NCI-H748 (cell line): Measurements from ENCODE around the gene KCTD5.
"Not testable (repeated sequence)": the region's sequence is repeated elsewhere in the genome, so short reads cannot be mapped to it uniquely, and the experiment has no call there.

ENCODE experiments used
- DNase-seq: peaks from one replicate; lab custom pipeline; 2025; ENCODE audit not compliant: unreplicated experiment; lab: John Stamatoyannopoulos, UW

The KCTD5 gene

GRCh38 chr16:2671741-2672140 is 10.6 kb upstream of the KCTD5 start:
- DNase-seq, result no peak

- peak; percentile 91 for DNase-seq
Measured at GRCh38 chr16:2673066-2673999, 9.0 kb upstream of the KCTD5 start.

- no peak for DNase-seq
Measured at GRCh38 chr16:2675021-2675420, 7.3 kb upstream of the KCTD5 start.

- no peak for DNase-seq
Measured at GRCh38 chr16:2675714-2676113, 6.6 kb upstream of the KCTD5 start.

GRCh38 chr16:2676937-2677336 is 5.4 kb upstream of the KCTD5 start:
- not testable (repeated sequence) for DNase-seq

- not testable (repeated sequence) for DNase-seq
Measured at GRCh38 chr16:2678206-2678965, 3.9 kb upstream of the KCTD5 start.

- not testable (repeated sequence) for DNase-seq
Measured at GRCh38 chr16:2679902-2680301, 2.4 kb upstream of the KCTD5 start.

- DNase-seq, result not testable (repeated sequence)
Measured at GRCh38 chr16:2680360-2680759, 2.0 kb upstream of the KCTD5 start.

GRCh38 chr16:2683041-2683440 is 718 bp downstream of the KCTD5 start:
- DNase-seq, result not testable (repeated sequence)

GRCh38 chr16:2686075-2686474 is 3.8 kb downstream of the KCTD5 start:
- DNase-seq, result not testable (repeated sequence)

- no peak for DNase-seq
Measured at GRCh38 chr16:2686912-2687507, 4.7 kb downstream of the KCTD5 start.

- no peak for DNase-seq
Measured at GRCh38 chr16:2687531-2688308, 5.4 kb downstream of the KCTD5 start.

- not testable (repeated sequence) for DNase-seq
Measured at GRCh38 chr16:2689422-2689821, 7.1 kb downstream of the KCTD5 start.

- DNase-seq, result no peak
Measured at GRCh38 chr16:2689968-2690801, 7.9 kb downstream of the KCTD5 start.

- no peak for DNase-seq
Measured at GRCh38 chr16:2690852-2691251, 8.5 kb downstream of the KCTD5 start.

GRCh38 chr16:2691491-2692248 is 9.3 kb downstream of the KCTD5 start:
- no peak for DNase-seq

- DNase-seq, result no peak
Measured at GRCh38 chr16:2692251-2692947, 10.1 kb downstream of the KCTD5 start.

GRCh38 chr16:2692948-2693651 is 10.8 kb downstream of the KCTD5 start:
- DNase-seq, result no peak
